ENCODE results near the gene CYP2W1.

CYP2W1 gene

DNA sequence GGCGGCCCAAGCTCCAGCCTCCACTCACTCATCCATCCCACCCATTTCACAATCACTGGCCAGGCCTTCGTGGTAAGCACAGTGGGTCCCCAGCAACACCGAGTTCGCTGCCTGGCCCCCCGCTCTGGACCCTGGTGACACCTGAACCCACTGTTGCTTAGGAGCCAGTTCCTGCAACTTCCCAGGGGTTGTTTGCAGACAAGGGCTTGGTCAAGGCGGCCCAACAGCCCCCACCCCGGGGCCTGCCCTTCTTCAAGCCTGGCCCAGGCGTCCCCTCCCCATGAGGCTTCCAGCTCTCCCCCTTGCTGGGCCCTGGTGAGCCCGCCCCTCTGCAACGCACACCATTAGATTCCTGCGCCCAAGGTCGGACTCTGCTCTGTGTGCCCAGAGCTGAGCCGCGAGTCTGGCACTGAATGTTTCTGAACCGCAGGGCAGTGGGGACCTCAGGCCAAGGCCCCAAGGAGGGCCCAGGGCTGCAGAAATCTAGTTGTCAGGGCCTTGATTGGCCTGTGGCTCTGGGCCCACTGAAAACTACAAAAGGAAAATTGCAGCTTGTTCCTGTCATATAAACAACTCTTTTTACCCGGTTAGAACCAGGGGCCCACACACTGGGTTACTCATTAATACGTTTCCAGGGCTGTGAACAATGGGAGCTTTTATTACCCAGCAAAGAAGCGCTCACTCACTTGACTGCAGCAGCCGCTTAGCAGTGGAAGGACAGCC lies 5.5 kb upstream of the CYP2W1 start:
- H3K4me3 ChIP-seq (replicated peaks; ENCODE audit: insufficient read depth, low read length) = no peak overlapping the region
- no peak overlapping the region for H3K27ac ChIP-seq (replicated peaks)
- no peaks in the 10 kb centered on the region for H3K27me3 ChIP-seq (ENCODE audit: insufficient read depth, poor library complexity, severe bottlenecking)
- TF ChIP-seq, protein P1, sequence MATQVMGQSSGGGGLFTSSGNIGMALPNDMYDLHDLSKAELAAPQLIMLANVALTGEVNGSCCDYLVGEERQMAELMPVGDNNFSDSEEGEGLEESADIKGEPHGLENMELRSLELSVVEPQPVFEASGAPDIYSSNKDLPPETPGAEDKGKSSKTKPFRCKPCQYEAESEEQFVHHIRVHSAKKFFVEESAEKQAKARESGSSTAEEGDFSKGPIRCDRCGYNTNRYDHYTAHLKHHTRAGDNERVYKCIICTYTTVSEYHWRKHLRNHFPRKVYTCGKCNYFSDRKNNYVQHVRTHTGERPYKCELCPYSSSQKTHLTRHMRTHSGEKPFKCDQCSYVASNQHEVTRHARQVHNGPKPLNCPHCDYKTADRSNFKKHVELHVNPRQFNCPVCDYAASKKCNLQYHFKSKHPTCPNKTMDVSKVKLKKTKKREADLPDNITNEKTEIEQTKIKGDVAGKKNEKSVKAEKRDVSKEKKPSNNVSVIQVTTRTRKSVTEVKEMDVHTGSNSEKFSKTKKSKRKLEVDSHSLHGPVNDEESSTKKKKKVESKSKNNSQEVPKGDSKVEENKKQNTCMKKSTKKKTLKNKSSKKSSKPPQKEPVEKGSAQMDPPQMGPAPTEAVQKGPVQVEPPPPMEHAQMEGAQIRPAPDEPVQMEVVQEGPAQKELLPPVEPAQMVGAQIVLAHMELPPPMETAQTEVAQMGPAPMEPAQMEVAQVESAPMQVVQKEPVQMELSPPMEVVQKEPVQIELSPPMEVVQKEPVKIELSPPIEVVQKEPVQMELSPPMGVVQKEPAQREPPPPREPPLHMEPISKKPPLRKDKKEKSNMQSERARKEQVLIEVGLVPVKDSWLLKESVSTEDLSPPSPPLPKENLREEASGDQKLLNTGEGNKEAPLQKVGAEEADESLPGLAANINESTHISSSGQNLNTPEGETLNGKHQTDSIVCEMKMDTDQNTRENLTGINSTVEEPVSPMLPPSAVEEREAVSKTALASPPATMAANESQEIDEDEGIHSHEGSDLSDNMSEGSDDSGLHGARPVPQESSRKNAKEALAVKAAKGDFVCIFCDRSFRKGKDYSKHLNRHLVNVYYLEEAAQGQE (IDR thresholded peaks at IDR 0.05; ENCODE audit: insufficient replicate concordance, low read depth) = no peak
- TF ChIP-seq SPI1 (IDR thresholded peaks at IDR 0.05; ENCODE audit: borderline replicate concordance, low read depth) = no peak
- TF ChIP-seq, protein P2, sequence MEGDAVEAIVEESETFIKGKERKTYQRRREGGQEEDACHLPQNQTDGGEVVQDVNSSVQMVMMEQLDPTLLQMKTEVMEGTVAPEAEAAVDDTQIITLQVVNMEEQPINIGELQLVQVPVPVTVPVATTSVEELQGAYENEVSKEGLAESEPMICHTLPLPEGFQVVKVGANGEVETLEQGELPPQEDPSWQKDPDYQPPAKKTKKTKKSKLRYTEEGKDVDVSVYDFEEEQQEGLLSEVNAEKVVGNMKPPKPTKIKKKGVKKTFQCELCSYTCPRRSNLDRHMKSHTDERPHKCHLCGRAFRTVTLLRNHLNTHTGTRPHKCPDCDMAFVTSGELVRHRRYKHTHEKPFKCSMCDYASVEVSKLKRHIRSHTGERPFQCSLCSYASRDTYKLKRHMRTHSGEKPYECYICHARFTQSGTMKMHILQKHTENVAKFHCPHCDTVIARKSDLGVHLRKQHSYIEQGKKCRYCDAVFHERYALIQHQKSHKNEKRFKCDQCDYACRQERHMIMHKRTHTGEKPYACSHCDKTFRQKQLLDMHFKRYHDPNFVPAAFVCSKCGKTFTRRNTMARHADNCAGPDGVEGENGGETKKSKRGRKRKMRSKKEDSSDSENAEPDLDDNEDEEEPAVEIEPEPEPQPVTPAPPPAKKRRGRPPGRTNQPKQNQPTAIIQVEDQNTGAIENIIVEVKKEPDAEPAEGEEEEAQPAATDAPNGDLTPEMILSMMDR (IDR thresholded peaks at IDR 0.05; ENCODE audit: insufficient read depth, low read length) = no peak
- TF ChIP-seq POLR2AphosphoS5 (IDR thresholded peaks at IDR 0.05; ENCODE audit: low read depth) = no peak
- no peak for TF ChIP-seq GABPA (IDR thresholded peaks at IDR 0.05; ENCODE audit: low read depth)
- no peak for DNase-seq (ENCODE audit: low read depth in 1 of 2, low spot score in 1 of 2)

DNA sequence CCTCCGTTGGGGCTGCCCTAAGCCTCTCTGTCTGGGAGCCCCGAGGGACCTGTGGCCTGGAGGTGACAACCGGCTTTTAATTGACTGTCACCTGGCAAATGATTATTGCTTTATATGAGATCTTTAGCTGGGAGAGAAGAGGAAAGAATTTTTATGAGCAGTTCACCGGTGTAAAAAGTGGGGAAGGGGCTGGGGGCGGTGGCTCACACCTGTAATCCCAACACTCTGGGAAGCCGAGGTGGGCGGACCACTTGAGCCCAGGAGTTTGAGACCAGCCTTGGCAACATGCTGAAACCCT lies 5.0 kb upstream of the CYP2W1 start:
- TF ChIP-seq SPI1 (IDR thresholded peaks at IDR 0.05; ENCODE audit: borderline replicate concordance, low read depth) (no peak), POLR2AphosphoS5 (IDR thresholded peaks at IDR 0.05; ENCODE audit: low read depth) (no peak), GABPA (IDR thresholded peaks at IDR 0.05; ENCODE audit: low read depth) (no peak)
- TF ChIP-seq, protein P1 (IDR thresholded peaks at IDR 0.05; ENCODE audit: insufficient replicate concordance, low read depth) = no peak
- TF ChIP-seq, protein P2 (IDR thresholded peaks at IDR 0.05; ENCODE audit: insufficient read depth, low read length) = no peak
- DNase-seq (ENCODE audit: low read depth in 1 of 2, low spot score in 1 of 2) = no peak
- H3K27ac ChIP-seq (replicated peaks) = no peak overlapping the region
- H3K27me3 ChIP-seq (ENCODE audit: insufficient read depth, poor library complexity, severe bottlenecking) = no peaks in the 10 kb centered on the region
- H3K4me3 ChIP-seq (replicated peaks; ENCODE audit: insufficient read depth, low read length) = no peak overlapping the region

DNA sequence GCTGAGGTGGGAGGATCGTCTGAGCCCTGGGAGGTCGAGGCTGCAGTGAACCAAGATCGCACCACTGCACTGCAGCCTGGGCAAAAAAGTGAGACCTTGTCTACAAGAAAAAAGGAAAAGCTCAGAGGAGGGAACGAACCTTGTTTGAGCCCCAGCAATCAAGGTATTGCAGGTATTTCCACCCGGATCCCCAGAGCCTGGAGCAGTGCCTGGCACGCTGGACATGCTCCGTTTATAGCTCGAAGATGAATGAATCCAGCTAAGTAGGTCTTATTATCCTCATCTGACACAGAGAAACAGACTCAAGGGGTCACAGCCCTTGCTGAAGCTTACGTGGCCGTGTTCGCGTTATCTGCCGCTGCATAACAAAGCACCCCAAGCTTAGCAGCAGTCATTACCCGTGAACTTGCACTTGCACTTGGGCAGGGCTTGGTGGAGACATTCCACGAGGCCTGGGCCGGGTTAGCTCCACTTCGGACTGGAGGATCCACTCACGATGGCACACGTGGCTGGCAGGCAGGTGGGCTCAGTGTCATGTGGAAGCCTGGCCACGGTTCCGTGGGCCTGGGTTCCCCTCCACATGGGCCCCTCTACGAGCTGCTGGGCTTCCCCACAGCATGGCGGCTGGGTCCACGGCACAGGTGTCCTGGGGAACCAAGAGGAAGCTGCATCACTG lies 4.4 kb upstream of the CYP2W1 start:
- no peak overlapping the region for H3K4me3 ChIP-seq (replicated peaks; ENCODE audit: insufficient read depth, low read length)
- no peak for DNase-seq (ENCODE audit: low read depth in 1 of 2, low spot score in 1 of 2)
- TF ChIP-seq, protein P2 (IDR thresholded peaks at IDR 0.05; ENCODE audit: insufficient read depth, low read length) = no peak
- TF ChIP-seq GABPA (IDR thresholded peaks at IDR 0.05; ENCODE audit: low read depth) (no peak), POLR2AphosphoS5 (IDR thresholded peaks at IDR 0.05; ENCODE audit: low read depth) (no peak), SPI1 (IDR thresholded peaks at IDR 0.05; ENCODE audit: borderline replicate concordance, low read depth) (no peak)
- TF ChIP-seq, protein P1 (IDR thresholded peaks at IDR 0.05; ENCODE audit: insufficient replicate concordance, low read depth) = no peak
- H3K27ac ChIP-seq (replicated peaks) = no peak overlapping the region
- no peaks in the 10 kb centered on the region for H3K27me3 ChIP-seq (ENCODE audit: insufficient read depth, poor library complexity, severe bottlenecking)
